Thyroid gland (tissue), 4 donors: ENCODE measurements around the gene CLSTN2.

ENCODE experiments used
- POLR2A ChIP-seq, 2 donors: fragments of 450-650 bp; IDR thresholded peaks; one replicate each; pipeline ENCODE4 v1.6.1; 2017; ENCODE audit warnings: antibody characterized with exemption in 2 of 2, mild to moderate bottlenecking in 2 of 2, moderate library complexity in 1 of 2
- TF ChIP-seq, protein P1 (sequence below), 6 experiments: fragments of 200-600 bp in 3 of 6; fragments of 450-650 bp in 3 of 6; sonication (generic) in 3 of 6; IDR thresholded peaks; one replicate each; pipeline ENCODE4 v1.5.1; 2016 to 2019; ENCODE audit warnings: antibody characterized with exemption in 6 of 6, mild to moderate bottlenecking in 2 of 6, inconsistent platforms in 1 of 6, moderate library complexity in 1 of 6

DNA sequence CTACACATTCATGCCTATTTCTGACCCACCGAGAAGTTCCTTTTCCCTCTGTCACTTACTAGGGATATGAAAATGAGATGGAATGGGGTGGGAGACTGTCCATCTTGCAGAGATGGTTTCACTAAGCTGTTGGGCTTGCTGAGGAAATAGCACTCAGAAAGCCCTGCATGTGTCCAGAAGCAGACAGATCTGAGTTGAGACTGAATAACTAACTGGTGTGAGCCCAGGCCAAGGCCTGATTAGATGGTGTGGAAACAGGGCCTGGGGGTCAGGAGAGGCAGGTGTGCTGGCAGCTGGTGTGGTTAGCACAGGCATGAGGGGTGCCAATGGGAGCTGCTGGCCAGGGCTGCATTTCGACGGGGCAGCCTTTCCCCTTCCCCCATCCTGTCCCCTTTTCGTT, 72.1 kb downstream of the CLSTN2 start:
- TF ChIP-seq, protein P1, sequence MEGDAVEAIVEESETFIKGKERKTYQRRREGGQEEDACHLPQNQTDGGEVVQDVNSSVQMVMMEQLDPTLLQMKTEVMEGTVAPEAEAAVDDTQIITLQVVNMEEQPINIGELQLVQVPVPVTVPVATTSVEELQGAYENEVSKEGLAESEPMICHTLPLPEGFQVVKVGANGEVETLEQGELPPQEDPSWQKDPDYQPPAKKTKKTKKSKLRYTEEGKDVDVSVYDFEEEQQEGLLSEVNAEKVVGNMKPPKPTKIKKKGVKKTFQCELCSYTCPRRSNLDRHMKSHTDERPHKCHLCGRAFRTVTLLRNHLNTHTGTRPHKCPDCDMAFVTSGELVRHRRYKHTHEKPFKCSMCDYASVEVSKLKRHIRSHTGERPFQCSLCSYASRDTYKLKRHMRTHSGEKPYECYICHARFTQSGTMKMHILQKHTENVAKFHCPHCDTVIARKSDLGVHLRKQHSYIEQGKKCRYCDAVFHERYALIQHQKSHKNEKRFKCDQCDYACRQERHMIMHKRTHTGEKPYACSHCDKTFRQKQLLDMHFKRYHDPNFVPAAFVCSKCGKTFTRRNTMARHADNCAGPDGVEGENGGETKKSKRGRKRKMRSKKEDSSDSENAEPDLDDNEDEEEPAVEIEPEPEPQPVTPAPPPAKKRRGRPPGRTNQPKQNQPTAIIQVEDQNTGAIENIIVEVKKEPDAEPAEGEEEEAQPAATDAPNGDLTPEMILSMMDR (IDR thresholded peaks at IDR 0.05), result no peak
- TF ChIP-seq POLR2A (IDR thresholded peaks at IDR 0.05), result no peak
